Endothelial cell of umbilical vein (primary cell): Measurements from ENCODE around the gene LTB4R. TPM values are rescaled to one million over a fixed set of nuclear protein-coding genes. Genes with fewer than 3 reads are reported as not detected.

Experiments
- BruUV-seq: library from RNA; stranded (reverse); fragments of 400-500 nt; replicated peaks from 2 replicates; lab custom pipeline; 2021; lab: Mats Ljungman, UMichigan
- CTCF ChIA-PET: fragments of 300-600, 350-600 bp; sonication (Branson Sonifier 250); formaldehyde crosslinking; loops from one replicate; lab custom pipeline; 2021; ENCODE audit warnings: antibody characterized with exemption, inconsistent platforms; lab: Charles Lee
- POLR2A ChIA-PET: fragments of 300-600, 350-600 bp; sonication (Branson Sonifier 250); formaldehyde crosslinking; loops from one replicate; lab custom pipeline; 2021; ENCODE audit warnings: antibody characterized with exemption, inconsistent platforms; lab: Charles Lee
- DNase-seq: peaks from one replicate; pipeline ENCODE4 v3.0.0-alpha.2; 2011; ENCODE audit warnings: low read depth, low spot score
- FAIRE-seq: peaks from 2 replicates; lab custom pipeline; 2011; peaks lifted over from hg19 to GRCh38; lab: Jason Lieb, UNC
- H2AFZ ChIP-seq: 2 replicates; pipeline ENCODE4 v1.6.0; 2012; ENCODE audit warnings: low read depth, low read length, control low read depth, inconsistent platforms
- H3K27ac ChIP-seq: 2 replicates; pipeline ENCODE4 v1.5.1; 2011; ENCODE audit warnings: low read depth, mild to moderate bottlenecking, control low read depth, low read length, moderate library complexity; ENCODE audit not compliant: insufficient read depth
- H3K27me3 ChIP-seq, 2 experiments: 2 replicates each; pipeline versions ENCODE4 v1.6.0 to v1.6.1; 2011; ENCODE audit warnings: low read length in 2 of 2, mixed read lengths in 1 of 2; ENCODE audit not compliant: control insufficient read depth in 2 of 2, insufficient read depth in 2 of 2
- H3K36me3 ChIP-seq, 2 experiments: 2 replicates in 1 of 2; 3 replicates in 1 of 2; pipeline ENCODE4 v1.5.1; 2011; ENCODE audit warnings: low read length in 2 of 2, mild to moderate bottlenecking in 1 of 2, moderate library complexity in 1 of 2; ENCODE audit not compliant: control insufficient read depth in 2 of 2, insufficient read depth in 2 of 2; ENCODE audit errors: extremely low read depth in 1 of 2
- H3K4me1 ChIP-seq: 3 replicates; pipeline ENCODE4 v1.5.1; 2011; ENCODE audit warnings: mild to moderate bottlenecking, low read length; ENCODE audit not compliant: control insufficient read depth, insufficient read depth; ENCODE audit errors: extremely low read depth
- H3K4me2 ChIP-seq: 2 replicates; pipeline ENCODE4 v1.6.1; 2011; ENCODE audit warnings: low read length, control low read depth, mixed read lengths; ENCODE audit not compliant: insufficient read depth
- H3K4me3 ChIP-seq, 3 experiments: fragments of 200-600 bp in 1 of 3; sonication (generic), shearing (Covaris generic) in 1 of 3; replicated peaks in 1 of 3; 2 replicates each; pipeline ENCODE4 v1.5.1; 2011 to 2016; ENCODE audit warnings: control low read depth in 3 of 3, low read length in 3 of 3, mild to moderate bottlenecking in 2 of 3, inconsistent platforms in 1 of 3, low read depth in 1 of 3, moderate library complexity in 1 of 3; ENCODE audit not compliant: insufficient read depth in 1 of 3
- H3K79me2 ChIP-seq: 2 replicates; pipeline ENCODE4 v1.6.0; 2012; ENCODE audit warnings: low read length, inconsistent platforms; ENCODE audit not compliant: control insufficient read depth, insufficient read depth
- H3K9ac ChIP-seq: replicated peaks from 2 replicates; pipeline ENCODE3; 2011; ENCODE audit warnings: low read length, control low read depth; ENCODE audit not compliant: insufficient read depth; ENCODE audit errors: extremely low read depth
- H3K9me1 ChIP-seq: replicated peaks from 3 replicates; pipeline ENCODE4 v1.6.0; 2011; ENCODE audit warnings: mild to moderate bottlenecking, low read length; ENCODE audit not compliant: control insufficient read depth, insufficient read depth; ENCODE audit errors: extremely low read depth
- H3K9me3 ChIP-seq: replicated peaks from 2 replicates; pipeline ENCODE4 v1.5.1; 2012; ENCODE audit warnings: low read length, inconsistent platforms; ENCODE audit not compliant: control insufficient read depth, insufficient read depth
- H4K20me1 ChIP-seq: replicated peaks from 2 replicates; pipeline ENCODE3; 2011; ENCODE audit warnings: mild to moderate bottlenecking, low read length; ENCODE audit not compliant: control insufficient read depth, insufficient read depth; ENCODE audit errors: extremely low read depth
- EZH2 ChIP-seq: IDR thresholded peaks from 2 replicates; pipeline ENCODE4 v1.6.1; 2012; ENCODE audit warnings: borderline replicate concordance, low read depth, mild to moderate bottlenecking, moderate library complexity, low read length, inconsistent platforms; ENCODE audit not compliant: severe bottlenecking
- FOS ChIP-seq: IDR thresholded peaks from 2 replicates; pipeline ENCODE4 v1.6.1; 2011; ENCODE audit warnings: mild to moderate bottlenecking, low read length, moderate library complexity, borderline replicate concordance; ENCODE audit not compliant: insufficient read depth
- GATA2 ChIP-seq: IDR thresholded peaks from 2 replicates; pipeline ENCODE4 v1.7.0; 2011; ENCODE audit warnings: low read depth, mild to moderate bottlenecking, moderate library complexity, mixed read lengths, low read length; ENCODE audit not compliant: insufficient read length, insufficient read depth
- JUN ChIP-seq: IDR thresholded peaks from 2 replicates; pipeline ENCODE4 v1.6.1; 2011; ENCODE audit warnings: borderline replicate concordance, low read depth; ENCODE audit not compliant: insufficient read length, insufficient read depth
- MAX ChIP-seq: IDR thresholded peaks from 2 replicates; pipeline ENCODE4 v1.6.1; 2011; ENCODE audit not compliant: insufficient read depth, insufficient read length
- MYC ChIP-seq: IDR thresholded peaks from one replicate; pipeline ENCODE4 v1.6.1; 2011; ENCODE audit warnings: mild to moderate bottlenecking, low read depth, low read length
- POLR2A ChIP-seq: IDR thresholded peaks from 2 replicates; pipeline ENCODE4 v1.6.1; 2012; ENCODE audit warnings: low read depth, mild to moderate bottlenecking, control low read depth, low read length
- POLR2AphosphoS5 ChIP-seq: IDR thresholded peaks from 2 replicates; pipeline ENCODE4 v1.6.1; 2012; ENCODE audit warnings: low read depth, mild to moderate bottlenecking, control low read depth, low read length, moderate library complexity; ENCODE audit not compliant: insufficient read depth
- dilution Hi-C: fragments of 300-500 bp; cut with MboI; formaldehyde crosslinking; loops from one replicate; pipeline ENCODE4 v1.15.0; 2019; ENCODE audit warnings: low sequenced_read_pairs; ENCODE audit not compliant: extremely low pct_ligation_motif_present
- intact Hi-C: fragments of 100-400 bp; cut with micrococcal nuclease; formaldehyde crosslinking; loops from one replicate; pipeline ENCODE4 v1.10.0; 2022
- polyA plus RNA-seq, 4 experiments: library from polyadenylated mRNA; depleted of rRNA in 3 of 4; stranded (reverse) in 3 of 4; unstranded in 1 of 4; fragments of >200 nt; gene quantifications; 2 replicates each; pipeline versions ENCODE4 v1.2.1 to v1.2.3, GENCODE V29; 2011 to 2012; ENCODE audit warnings: missing spikeins in 1 of 4
- total RNA-seq: library from RNA; stranded (reverse); gene quantifications from 2 replicates; pipeline ENCODE4 v1.2.3, GENCODE V29; 2021
- TF ChIP-seq, protein P1 (sequence below), 2 donors: IDR thresholded peaks; 1 replicate in 1 of 2; 2 replicates in 1 of 2; pipeline ENCODE4 v1.5.1; 2011; ENCODE audit warnings: low read length in 2 of 2, mild to moderate bottlenecking in 2 of 2, moderate library complexity in 2 of 2, control low read depth in 1 of 2, inconsistent platforms in 1 of 2, low read depth in 1 of 2; ENCODE audit not compliant: insufficient read depth in 1 of 2; ENCODE audit errors: extremely low read depth in 1 of 2

LTB4R gene
- total and polyA plus RNA-seq, 2 donors (not counting 3 experiments of a cell fraction or from before 2014, with no cell fraction given): 9.1 to 10.5 TPM

DNA sequence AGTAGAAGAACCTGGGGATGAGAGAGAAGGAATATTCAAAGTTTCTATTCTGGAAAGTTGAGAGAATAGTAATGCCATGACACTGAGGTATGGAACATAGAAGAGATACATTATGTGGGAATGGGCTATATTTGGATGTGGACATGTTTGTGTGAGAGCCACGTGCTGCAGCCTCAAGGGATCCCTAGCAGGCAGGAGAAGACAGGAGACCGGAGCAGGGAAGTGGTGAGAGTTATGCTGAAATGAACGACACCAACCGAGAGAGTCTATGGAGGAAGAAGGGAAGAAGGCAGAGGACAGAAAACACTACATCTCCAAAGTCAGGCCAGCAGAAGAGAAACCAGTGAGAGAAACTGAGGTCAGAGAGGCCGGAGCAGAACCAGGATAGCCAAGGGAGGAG is 38.4 kb downstream of the LTB4R start:
- Histone ChIP-seq H3K9ac (no peak overlapping the region), H2AFZ (no peak overlapping the region), H3K4me2 (no peak overlapping the region), H3K9me3 (no peaks in the 10 kb centered on the region), H3K27me3 (peaks cover 30 to 35% of the 10 kb centered on the region in 2 experiments), H3K4me3 (no peak overlapping the region), H3K9me1 (no peaks in the 10 kb centered on the region), H4K20me1 (no peaks in the 10 kb centered on the region), H3K27ac (no peak overlapping the region), H3K36me3 (no peaks in the 10 kb centered on the region), H3K79me2 (no peaks in the 10 kb centered on the region), H3K4me1 (no peaks in the 10 kb centered on the region)
- intact Hi-C loops: no loop called here
- dilution Hi-C loops: no loop called here
- no peak for FAIRE-seq
- DNase-seq: no peak
- no TSS peak for BruUV-seq
- TF ChIP-seq POLR2A (no peak), MAX (no peak), JUN (no peak), POLR2AphosphoS5 (no peak), FOS (no peak), EZH2 (no peak), GATA2 (no peak), MYC (no peak)
- TF ChIP-seq, protein P1, sequence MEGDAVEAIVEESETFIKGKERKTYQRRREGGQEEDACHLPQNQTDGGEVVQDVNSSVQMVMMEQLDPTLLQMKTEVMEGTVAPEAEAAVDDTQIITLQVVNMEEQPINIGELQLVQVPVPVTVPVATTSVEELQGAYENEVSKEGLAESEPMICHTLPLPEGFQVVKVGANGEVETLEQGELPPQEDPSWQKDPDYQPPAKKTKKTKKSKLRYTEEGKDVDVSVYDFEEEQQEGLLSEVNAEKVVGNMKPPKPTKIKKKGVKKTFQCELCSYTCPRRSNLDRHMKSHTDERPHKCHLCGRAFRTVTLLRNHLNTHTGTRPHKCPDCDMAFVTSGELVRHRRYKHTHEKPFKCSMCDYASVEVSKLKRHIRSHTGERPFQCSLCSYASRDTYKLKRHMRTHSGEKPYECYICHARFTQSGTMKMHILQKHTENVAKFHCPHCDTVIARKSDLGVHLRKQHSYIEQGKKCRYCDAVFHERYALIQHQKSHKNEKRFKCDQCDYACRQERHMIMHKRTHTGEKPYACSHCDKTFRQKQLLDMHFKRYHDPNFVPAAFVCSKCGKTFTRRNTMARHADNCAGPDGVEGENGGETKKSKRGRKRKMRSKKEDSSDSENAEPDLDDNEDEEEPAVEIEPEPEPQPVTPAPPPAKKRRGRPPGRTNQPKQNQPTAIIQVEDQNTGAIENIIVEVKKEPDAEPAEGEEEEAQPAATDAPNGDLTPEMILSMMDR (IDR thresholded peaks at IDR 0.05; ENCODE audit: extremely low read depth in 1 of 2, insufficient read depth in 1 of 2, low read depth in 1 of 2, low read length in 2 of 2): no peak
- ChIA-PET CTCF (interaction anchor here (0.9 to 1.2 kb wide), 4 partner anchors 12 to 16 kb away, joined by 3 to 5 read pairs (median 3); no protein-coding TSS in a partner anchor), POLR2A (no interaction called here)
